HEK293T (cell line): Measurements from ENCODE around the gene PAX2.

Source experiments
- ARNT ChIP-seq: fragments of 450-650 bp; IDR thresholded peaks from 2 replicates; pipeline ENCODE4 v1.6.1; 2017; ENCODE audit warnings: mild to moderate bottlenecking
- ELF4 ChIP-seq: fragments of 450-650 bp; IDR thresholded peaks from 2 replicates; pipeline ENCODE4 v1.6.1; 2017; ENCODE audit warnings: antibody characterized with exemption
- FOXA1 ChIP-seq: fragments of 450-650 bp; IDR thresholded peaks from 2 replicates; pipeline ENCODE4 v1.6.1; 2016; ENCODE audit warnings: mild to moderate bottlenecking
- FOXK2 ChIP-seq: fragments of 450-650 bp; IDR thresholded peaks from 2 replicates; pipeline ENCODE4 v1.6.1; 2016; ENCODE audit warnings: mild to moderate bottlenecking
- HDGF ChIP-seq: fragments of 450-650 bp; IDR thresholded peaks from 2 replicates; pipeline ENCODE4 v1.6.1; 2017; ENCODE audit warnings: antibody characterized with exemption, borderline replicate concordance
- NFRKB ChIP-seq: fragments of 450-650 bp; IDR thresholded peaks from 2 replicates; pipeline ENCODE4 v1.6.1; 2016; ENCODE audit warnings: mild to moderate bottlenecking, moderate library complexity
- SP1 ChIP-seq: fragments of 450-650 bp; IDR thresholded peaks from 2 replicates; pipeline ENCODE4 v1.6.1; 2017
- SUZ12 ChIP-seq: fragments of 450-650 bp; IDR thresholded peaks from 2 replicates; pipeline ENCODE4 v1.6.1; 2016; ENCODE audit warnings: mild to moderate bottlenecking
- TARDBP ChIP-seq: fragments of 450-650 bp; IDR thresholded peaks from 2 replicates; pipeline ENCODE4 v1.6.1; 2016

DNA sequence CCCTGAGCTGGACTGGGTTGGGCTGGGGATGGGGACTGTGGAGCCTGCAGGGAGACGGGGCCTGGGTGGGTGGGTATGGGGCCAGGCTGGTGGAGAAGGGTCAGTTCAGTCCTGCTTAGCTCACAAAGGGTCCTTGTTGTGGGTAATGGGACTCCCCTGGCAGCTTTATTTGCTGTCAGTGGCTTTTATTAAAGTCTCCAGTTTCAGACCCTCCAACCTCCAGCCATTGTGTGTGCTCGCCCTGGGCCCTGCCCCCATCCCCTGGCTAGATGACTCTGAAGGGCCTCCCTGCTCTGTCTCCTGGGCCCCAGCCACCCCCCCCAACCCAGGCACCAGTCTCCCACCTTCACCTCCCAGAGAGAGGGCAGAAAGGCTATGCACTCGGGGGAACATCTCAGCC is 123.0 kb downstream of the PAX2 start:
- TF ChIP-seq HDGF (no peak), ELF4 (no peak), SP1 (no peak), NFRKB (no peak), SUZ12 (no peak), TARDBP (no peak), ARNT (no peak), FOXA1 (no peak), FOXK2 (no peak)
